GM12878 (cell line): ENCODE results near the gene MARVELD1. TPM values are rescaled to one million over a fixed set of nuclear protein-coding genes. Genes with fewer than 3 reads are reported as not detected.

Source experiments
- ATAC-seq: fragments of 200-7000 bp; cut with Tn5 transposase; 3 replicates; pipeline ENCODE4 v1.9.1; 2020; ENCODE audit warnings: mild to moderate bottlenecking, moderate library complexity
- BruUV-seq: library from RNA; stranded (reverse); fragments of 400-500 nt; replicated peaks from 2 replicates; lab custom pipeline; 2021; lab: Mats Ljungman, UMichigan
- CTCF ChIA-PET: fragments of 300-600 bp; sonication (Branson Sonifier 250); formaldehyde crosslinking; extraction: SDS; loops from one replicate; lab custom pipeline; 2021; ENCODE audit warnings: inconsistent platforms; lab: Yijun Ruan, JAX
- POLR2A ChIA-PET: fragments of 350-600 bp; formaldehyde crosslinking; extraction: SDS; loops from one replicate; lab custom pipeline; 2021; ENCODE audit warnings: inconsistent platforms; lab: Charles Lee
- RAD21 ChIA-PET: fragments of 300-600 bp; sonication (Branson Sonifier 250); formaldehyde crosslinking; loops from one replicate; lab custom pipeline; 2023; ENCODE audit warnings: antibody characterized with exemption; ENCODE audit not compliant: unreplicated experiment; lab: Charles Lee
- SMC1A ChIA-PET: fragments of 300-600 bp; sonication (Branson Sonifier 250); formaldehyde crosslinking; loops from one replicate; lab custom pipeline; 2023; ENCODE audit not compliant: unreplicated experiment, uncharacterized antibody; lab: Charles Lee
- DNase-seq: peaks from one replicate; pipeline ENCODE4 v3.0.0-alpha.2; 2011; ENCODE audit warnings: low read depth, low spot score
- FAIRE-seq: peaks from 3 replicates; lab custom pipeline; 2011; peaks lifted over from hg19 to GRCh38; lab: Jason Lieb, UNC
- H2AFZ ChIP-seq: 2 replicates; pipeline ENCODE4 v1.6.0; 2011; ENCODE audit warnings: low read depth, low read length, control low read depth; ENCODE audit not compliant: control insufficient read depth
- H3K27ac ChIP-seq: 2 replicates; pipeline ENCODE4 v1.5.1; 2011; ENCODE audit warnings: control low read depth; ENCODE audit not compliant: control insufficient read depth, insufficient read depth
- H3K27me3 ChIP-seq, 2 experiments: replicated peaks in 1 of 2; 2 replicates each; pipeline versions ENCODE4 v1.6.0 to v1.6.1; 2011; ENCODE audit warnings: low read length in 1 of 2; ENCODE audit not compliant: control insufficient read depth in 2 of 2, insufficient read depth in 2 of 2
- H3K36me3 ChIP-seq, 2 experiments: 2 replicates each; pipeline ENCODE4 v1.5.1; 2011; ENCODE audit warnings: low read length in 1 of 2; ENCODE audit not compliant: control insufficient read depth in 2 of 2, insufficient read depth in 2 of 2
- H3K4me1 ChIP-seq: 2 replicates; pipeline ENCODE4 v1.6.1; 2011; ENCODE audit warnings: mild to moderate bottlenecking, low read length, moderate library complexity, mixed read lengths; ENCODE audit not compliant: control insufficient read depth, insufficient read depth
- H3K4me2 ChIP-seq: 2 replicates; pipeline ENCODE4 v1.6.0; 2011; ENCODE audit warnings: control low read depth; ENCODE audit not compliant: control insufficient read depth, insufficient read depth
- H3K4me3 ChIP-seq: fragments of 200-600 bp; sonication (generic); 2 replicates; pipeline ENCODE4 v1.5.1; 2016
- H3K79me2 ChIP-seq: 2 replicates; pipeline ENCODE4 v1.6.0; 2011; ENCODE audit warnings: low read length; ENCODE audit not compliant: control insufficient read depth, insufficient read depth
- H3K9ac ChIP-seq: 2 replicates; pipeline ENCODE4 v1.8.0; 2011; ENCODE audit warnings: low read length, control low read depth, mixed read lengths; ENCODE audit not compliant: control insufficient read depth, insufficient read depth
- H3K9me3 ChIP-seq: replicated peaks from 3 replicates; pipeline ENCODE4 v1.5.1; 2011; ENCODE audit warnings: mild to moderate bottlenecking, low read length; ENCODE audit not compliant: control insufficient read depth, insufficient read depth
- H4K20me1 ChIP-seq: 2 replicates; pipeline ENCODE4 v1.6.0; 2011; ENCODE audit not compliant: control insufficient read depth, insufficient read depth
- ATF7 ChIP-seq: fragments of 450-650 bp; IDR thresholded peaks from 2 replicates; pipeline ENCODE4 v1.6.1; 2016; ENCODE audit warnings: low read depth, mild to moderate bottlenecking
- BCLAF1 ChIP-seq: fragments of 450-650 bp; IDR thresholded peaks from 2 replicates; pipeline ENCODE4 v1.6.1; 2017; ENCODE audit warnings: antibody characterized with exemption, mild to moderate bottlenecking, moderate library complexity
- CHD4 ChIP-seq: fragments of 200-600 bp; sonication (generic); IDR thresholded peaks from 2 replicates; pipeline ENCODE4 v1.6.1; 2016; ENCODE audit warnings: mild to moderate bottlenecking
- NR2C1 ChIP-seq: fragments of 450-650 bp; IDR thresholded peaks from 2 replicates; pipeline ENCODE4 v1.6.1; 2017; ENCODE audit warnings: antibody characterized with exemption, mild to moderate bottlenecking, moderate library complexity
- WGBS: methylation state at CpG from one replicate; pipeline ENCODE4 v1.1.6; 2016; ENCODE audit warnings: low lambda C conversion rate; ENCODE audit not compliant: insufficient replicate concordance, insufficient coverage; ENCODE audit errors: missing lambda C conversion rate; 5-methylcytosine and 5-hydroxymethylcytosine counted together
- in situ Hi-C: fragments of 300-500 bp; cut with MboI; formaldehyde crosslinking; loops from 9 replicates; pipeline ENCODE4 v1.14.3; 2018; ENCODE audit warnings: mixed read lengths
- intact Hi-C: fragments of 100-400 bp; cut with micrococcal nuclease; formaldehyde crosslinking; loops from one replicate; pipeline ENCODE4 v1.14.2; 2022; ENCODE audit not compliant: unreplicated experiment
- polyA plus RNA-seq, 11 experiments: library from polyadenylated mRNA; depleted of rRNA in 4 of 11; unstranded in 6 of 11; stranded (reverse) in 5 of 11; fragments of >200 nt; fragmentation: Nextera tagmentation in 4 of 11; fragmentation: Illumina TruSeq in 1 of 11; extraction: Ambion mirVana in 4 of 11; extraction: Trizol in 1 of 11; gene quantifications; 1 replicate in 1 of 11; 2 replicates in 10 of 11; pipeline versions ENCODE4 v1.2.1 to v1.2.3, GENCODE V29; 2011 to 2016; ENCODE audit warnings: inconsistent platforms in 2 of 11, missing spikeins in 2 of 11, low read depth in 1 of 11
- total RNA-seq, 4 experiments: library from RNA; depleted of rRNA in 3 of 4; stranded (reverse); fragments of >200 nt in 3 of 4; fragmentation: Illumina TruSeq in 1 of 4; extraction: Trizol in 1 of 4; gene quantifications; 2 replicates each; pipeline versions ENCODE4 v1.2.1 to v1.2.3, GENCODE V29; 2013 to 2021

MARVELD1 gene
- total and polyA plus RNA-seq, 10 of the 15 experiments (the other 5 are each of a cell fraction or from before 2014, with no cell fraction given): 0.54 to 8.4 (median 3.2) TPM

- H3K27me3 ChIP-seq: no peaks in the 10 kb centered on the region
- SMC1A ChIA-PET: no interaction called here
- POLR2A ChIA-PET: no interaction called here
- TF ChIP-seq ATF7: no peak
- TF ChIP-seq CHD4: no peak
- no peak for TF ChIP-seq NR2C1
- no peak for TF ChIP-seq BCLAF1
- TF ChIP-seq, all 136 proteins: peak for 0
- Histone ChIP-seq H3K9me3 (no peaks in the 10 kb centered on the region), H3K4me3 (no peak overlapping the region), H3K79me2 (no peaks in the 10 kb centered on the region), H3K27ac (no peak overlapping the region), H3K4me1 (peaks cover 9% of the 10 kb centered on the region), H3K4me2 (no peak overlapping the region), H2AFZ (no peak overlapping the region), H4K20me1 (no peaks in the 10 kb centered on the region), H3K36me3 (peaks cover 4 to 6% of the 10 kb centered on the region in 2 experiments), H3K9ac (no peak overlapping the region)
- 98% methylated on average over 15 of the region's 15 CpGs for WGBS
- FAIRE-seq: no peak
- in situ Hi-C loops (no loop called here), intact Hi-C loops (no loop called here)
- ATAC-seq: no peak
- no TSS peak for BruUV-seq
- RAD21 ChIA-PET: no interaction called here
- CTCF ChIA-PET: no interaction called here
- DNase-seq: no peak
Measured at GRCh38 chr10:97765201-97765600, 51.7 kb downstream of the MARVELD1 start.
